Measurements from ENCODE around the gene GPR39. TPM values are rescaled to one million over a fixed set of nuclear protein-coding genes. Genes with fewer than 3 reads are reported as not detected.

Gene GPR39
- total and polyA plus RNA-seq, 7 experiments from 2014 or later = not detected

GRCh38 chr2:132652474-132652873 lies 235.9 kb downstream of the GPR39 start:
- H3K36me3 Mint-ChIP-seq = no peaks in the 10 kb centered on the region
- H3K4me1 ChIP-seq (ENCODE audit: control insufficient read depth in 2 of 2, insufficient read depth in 2 of 2, low read length in 2 of 2) = no peaks in the 10 kb centered on the region
- intact Hi-C loops (cut with micrococcal nuclease) = no loop called here
- peaks cover 0 to 25% (median 10%) of the 10 kb centered on the region in 5 donors for H3K27me3 Mint-ChIP-seq
- H3K4me3 ChIP-seq (ENCODE audit: low read length) = no peak overlapping the region
- H3K27ac ChIP-seq (ENCODE audit: low read depth, low read length) = no peak overlapping the region
- no peak overlapping the region for H3K4me3 Mint-ChIP-seq
- H3K9me3 ChIP-seq (ENCODE audit: control insufficient read depth in 2 of 3, low read length in 3 of 3) = no peaks in the 10 kb centered on the region
- H3K9me3 Mint-ChIP-seq = peaks cover 0 to 19% (median 2%) of the 10 kb centered on the region in 11 donors
- H3K36me3 ChIP-seq (ENCODE audit: control insufficient read depth in 2 of 3, insufficient read depth in 3 of 3, low read length in 3 of 3) = no peaks in the 10 kb centered on the region
- no peak for DNase-seq
- no peak overlapping the region for H3K27ac Mint-ChIP-seq
- ChIA-PET CTCF (no interaction called here), POLR2A (no interaction called here)
- H3K4me1 Mint-ChIP-seq = no peaks in the 10 kb centered on the region
- no peak for ATAC-seq
- H3K27me3 ChIP-seq (ENCODE audit: control insufficient read depth in 2 of 2, insufficient read depth in 2 of 2, low read length in 2 of 2) = no peaks in the 10 kb centered on the region

- ATAC-seq = no peak
- Histone ChIP-seq H3K9me3 (ENCODE audit: control insufficient read depth in 2 of 3, low read length in 3 of 3) (no peaks in the 10 kb centered on the region), H3K4me3 (ENCODE audit: low read length) (no peak overlapping the region), H3K36me3 (ENCODE audit: control insufficient read depth in 2 of 3, insufficient read depth in 3 of 3, low read length in 3 of 3) (no peaks in the 10 kb centered on the region), H3K4me1 (ENCODE audit: control insufficient read depth in 2 of 2, insufficient read depth in 2 of 2, low read length in 2 of 2) (no peaks in the 10 kb centered on the region), H3K27ac (ENCODE audit: low read depth, low read length) (no peak overlapping the region), H3K27me3 (ENCODE audit: control insufficient read depth in 2 of 2, insufficient read depth in 2 of 2, low read length in 2 of 2) (no peaks in the 10 kb centered on the region)
- Mint-ChIP-seq H3K9me3 (peaks cover 0 to 10% (median 2%) of the 10 kb centered on the region in 11 donors), H3K4me1 (no peaks in the 10 kb centered on the region), H3K4me3 (no peak overlapping the region), H3K36me3 (no peaks in the 10 kb centered on the region), H3K27ac (no peak overlapping the region), H3K27me3 (peaks cover 0 to 9% (median 3%) of the 10 kb centered on the region in 5 donors)
- no peak for DNase-seq
- CTCF ChIA-PET = no interaction called here
- intact Hi-C loops (cut with micrococcal nuclease) = no loop called here
- POLR2A ChIA-PET = no interaction called here
Measured at GRCh38 chr2:132654335-132654734, 237.7 kb downstream of the GPR39 start.

GRCh38 chr2:132654968-132655367 lies 238.4 kb downstream of the GPR39 start:
- ATAC-seq (no peak), DNase-seq (no peak)
- Mint-ChIP-seq H3K27ac (no peak overlapping the region), H3K4me3 (no peak overlapping the region), H3K4me1 (no peaks in the 10 kb centered on the region), H3K9me3 (peaks cover 0 to 10% (median 2%) of the 10 kb centered on the region in 11 donors), H3K27me3 (peaks cover 0 to 5% (median 0%) of the 10 kb centered on the region in 5 donors), H3K36me3 (no peaks in the 10 kb centered on the region)
- ChIA-PET POLR2A (no interaction called here), CTCF (no interaction called here)
- intact Hi-C loops (cut with micrococcal nuclease) = no loop called here
- H3K36me3 ChIP-seq (ENCODE audit: control insufficient read depth in 2 of 3, insufficient read depth in 3 of 3, low read length in 3 of 3) = no peaks in the 10 kb centered on the region
- no peak overlapping the region for H3K4me3 ChIP-seq (ENCODE audit: low read length)
- H3K27ac ChIP-seq (ENCODE audit: low read depth, low read length) = no peak overlapping the region
- no peaks in the 10 kb centered on the region for H3K4me1 ChIP-seq (ENCODE audit: control insufficient read depth in 2 of 2, insufficient read depth in 2 of 2, low read length in 2 of 2)
- H3K9me3 ChIP-seq (ENCODE audit: control insufficient read depth in 2 of 3, low read length in 3 of 3) = no peaks in the 10 kb centered on the region
- no peaks in the 10 kb centered on the region for H3K27me3 ChIP-seq (ENCODE audit: control insufficient read depth in 2 of 2, insufficient read depth in 2 of 2, low read length in 2 of 2)

- Histone ChIP-seq H3K27me3 (ENCODE audit: control insufficient read depth in 2 of 2, insufficient read depth in 2 of 2, low read length in 2 of 2) (no peaks in the 10 kb centered on the region), H3K4me1 (ENCODE audit: control insufficient read depth in 2 of 2, insufficient read depth in 2 of 2, low read length in 2 of 2) (no peaks in the 10 kb centered on the region), H3K36me3 (ENCODE audit: control insufficient read depth in 2 of 3, insufficient read depth in 3 of 3, low read length in 3 of 3) (no peaks in the 10 kb centered on the region), H3K27ac (ENCODE audit: low read depth, low read length) (no peak overlapping the region), H3K4me3 (ENCODE audit: low read length) (no peak overlapping the region), H3K9me3 (ENCODE audit: control insufficient read depth in 2 of 3, low read length in 3 of 3) (no peaks in the 10 kb centered on the region)
- CTCF ChIA-PET = no interaction called here
- POLR2A ChIA-PET = no interaction called here
- no peaks in the 10 kb centered on the region for H3K36me3 Mint-ChIP-seq
- no peak overlapping the region for H3K4me3 Mint-ChIP-seq
- H3K9me3 Mint-ChIP-seq = peaks cover 0 to 16% (median 3%) of the 10 kb centered on the region in 11 donors
- no peak overlapping the region for H3K27ac Mint-ChIP-seq
- peaks cover 0 to 16% (median 2%) of the 10 kb centered on the region in 5 donors for H3K27me3 Mint-ChIP-seq
- ATAC-seq = no peak
- H3K4me1 Mint-ChIP-seq = no peaks in the 10 kb centered on the region
- DNase-seq = no peak
- intact Hi-C loops (cut with micrococcal nuclease) = no loop called here
Measured at GRCh38 chr2:132656266-132656975, 239.8 kb downstream of the GPR39 start.

- Histone ChIP-seq H3K27ac (ENCODE audit: low read depth, low read length) (no peak overlapping the region), H3K27me3 (ENCODE audit: control insufficient read depth in 2 of 2, insufficient read depth in 2 of 2, low read length in 2 of 2) (no peaks in the 10 kb centered on the region), H3K4me3 (ENCODE audit: low read length) (no peak overlapping the region), H3K4me1 (ENCODE audit: control insufficient read depth in 2 of 2, insufficient read depth in 2 of 2, low read length in 2 of 2) (no peaks in the 10 kb centered on the region), H3K36me3 (ENCODE audit: control insufficient read depth in 2 of 3, insufficient read depth in 3 of 3, low read length in 3 of 3) (no peaks in the 10 kb centered on the region), H3K9me3 (ENCODE audit: control insufficient read depth in 2 of 3, low read length in 3 of 3) (no peaks in the 10 kb centered on the region)
- Mint-ChIP-seq H3K4me1 (no peaks in the 10 kb centered on the region), H3K36me3 (no peaks in the 10 kb centered on the region), H3K27me3 (peaks cover 2 to 19% (median 9%) of the 10 kb centered on the region in 5 donors), H3K4me3 (no peak overlapping the region), H3K9me3 (peaks cover 0 to 11% (median 0%) of the 10 kb centered on the region in 11 donors), H3K27ac (no peak overlapping the region)
- intact Hi-C loops (cut with micrococcal nuclease) = no loop called here
- DNase-seq (no peak), ATAC-seq (no peak)
- CTCF ChIA-PET = no interaction called here
- POLR2A ChIA-PET = no interaction called here
Measured at GRCh38 chr2:132659331-132659730, 242.7 kb downstream of the GPR39 start.

- no peaks in the 10 kb centered on the region for H3K36me3 Mint-ChIP-seq
Measured at GRCh38 chr2:132662732-132663131, 246.1 kb downstream of the GPR39 start.

GRCh38 chr2:132664096-132664495 lies 247.5 kb downstream of the GPR39 start:
- H3K4me1 ChIP-seq (ENCODE audit: control insufficient read depth in 2 of 2, insufficient read depth in 2 of 2, low read length in 2 of 2) = no peaks in the 10 kb centered on the region
- Mint-ChIP-seq H3K27ac (no peak overlapping the region), H3K4me3 (no peak overlapping the region), H3K9me3 (peaks cover 0 to 8% (median 0%) of the 10 kb centered on the region in 11 donors), H3K4me1 (peaks cover 0 to 4% (median 0%) of the 10 kb centered on the region in 7 donors), H3K27me3 (peaks cover 16 to 34% (median 24%) of the 10 kb centered on the region in 5 donors), H3K36me3 (no peaks in the 10 kb centered on the region)
- H3K9me3 ChIP-seq (ENCODE audit: control insufficient read depth in 2 of 3, low read length in 3 of 3) = no peaks in the 10 kb centered on the region
- H3K27ac ChIP-seq (ENCODE audit: low read depth, low read length) = no peak overlapping the region
- CTCF ChIA-PET = no interaction called here
- POLR2A ChIA-PET = no interaction called here
- H3K4me3 ChIP-seq (ENCODE audit: low read length) = no peak overlapping the region
- no peak for DNase-seq
- intact Hi-C loops (cut with micrococcal nuclease) = no loop called here
- no peaks in the 10 kb centered on the region for H3K36me3 ChIP-seq (ENCODE audit: control insufficient read depth in 2 of 3, insufficient read depth in 3 of 3, low read length in 3 of 3)
- H3K27me3 ChIP-seq (ENCODE audit: control insufficient read depth in 2 of 2, insufficient read depth in 2 of 2, low read length in 2 of 2) = no peaks in the 10 kb centered on the region
- ATAC-seq = no peak

More at GRCh38 chr2:132662732-132663131, 246.1 kb downstream of the GPR39 start:
- H3K27ac Mint-ChIP-seq = no peak overlapping the region
- Histone ChIP-seq H3K4me3 (ENCODE audit: low read length) (no peak overlapping the region), H3K27me3 (ENCODE audit: control insufficient read depth in 2 of 2, insufficient read depth in 2 of 2, low read length in 2 of 2) (no peaks in the 10 kb centered on the region), H3K36me3 (ENCODE audit: control insufficient read depth in 2 of 3, insufficient read depth in 3 of 3, low read length in 3 of 3) (no peaks in the 10 kb centered on the region), H3K27ac (ENCODE audit: low read depth, low read length) (no peak overlapping the region), H3K4me1 (ENCODE audit: control insufficient read depth in 2 of 2, insufficient read depth in 2 of 2, low read length in 2 of 2) (no peaks in the 10 kb centered on the region), H3K9me3 (ENCODE audit: control insufficient read depth in 2 of 3, low read length in 3 of 3) (no peaks in the 10 kb centered on the region)
- H3K9me3 Mint-ChIP-seq = peaks cover 0 to 8% (median 0%) of the 10 kb centered on the region in 11 donors
- DNase-seq (no peak), ATAC-seq (no peak)
- no peaks in the 10 kb centered on the region for H3K4me1 Mint-ChIP-seq
- no peak overlapping the region for H3K4me3 Mint-ChIP-seq
- intact Hi-C loops (cut with micrococcal nuclease) = no loop called here
- POLR2A ChIA-PET = no interaction called here
- peaks cover 6 to 24% (median 17%) of the 10 kb centered on the region in 5 donors for H3K27me3 Mint-ChIP-seq
- CTCF ChIA-PET = no interaction called here
